HG03521 (cell line): ENCODE data around the gene RFX1.

Experiments
- ATAC-seq: cut with Tn5 transposase; IDR thresholded peaks from one replicate; pipeline ENCODE4 v1.9.1; 2021; ENCODE audit warnings: mild to moderate bottlenecking, moderate library complexity; ENCODE audit not compliant: unreplicated experiment

The RFX1 gene

DNA sequence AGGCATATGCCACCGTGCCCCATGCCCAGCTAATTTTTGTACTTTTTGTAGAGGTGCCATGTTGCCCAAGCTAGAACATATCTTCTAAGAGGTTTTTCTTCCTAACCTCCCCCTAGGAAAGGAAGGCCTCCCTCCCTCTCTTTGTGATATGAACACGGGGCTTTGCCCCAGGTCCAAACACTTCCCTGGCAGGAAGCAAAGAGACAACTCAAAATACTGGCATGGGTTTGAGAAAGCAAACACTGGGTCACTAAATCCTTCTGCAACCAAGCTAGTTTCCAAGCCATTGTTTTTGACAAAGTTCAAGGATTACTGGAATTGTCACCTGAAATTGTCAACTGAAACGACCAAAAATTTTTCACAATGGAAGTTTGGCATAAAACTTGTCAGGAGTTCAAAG lies 91.3 kb downstream of the RFX1 start:
- no peak for ATAC-seq

DNA sequence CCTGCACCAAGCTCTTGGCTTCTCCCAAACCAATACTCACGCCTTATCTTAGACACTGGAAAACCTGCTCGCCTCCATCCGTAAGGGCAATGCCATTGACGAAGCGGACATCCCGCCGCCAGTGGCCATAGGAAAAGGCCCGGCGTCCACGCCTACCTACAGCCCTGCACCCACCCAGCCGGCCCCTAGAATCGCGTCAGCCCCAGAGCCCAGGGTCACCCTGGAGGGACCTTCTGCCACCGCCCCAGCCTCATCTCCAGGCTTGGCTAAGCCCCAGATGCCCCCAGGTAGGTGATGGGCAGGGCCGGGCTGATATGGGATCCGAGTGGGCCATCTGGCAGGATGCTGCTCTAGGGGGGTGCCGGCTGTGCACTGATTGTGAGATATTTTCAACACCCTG lies 92.8 kb downstream of the RFX1 start:
- ATAC-seq: no peak
